Liver (tissue), 9 donors: ENCODE results near the gene WNT4. TPM values are rescaled to one million over a fixed set of nuclear protein-coding genes. Genes with fewer than 3 reads are reported as not detected.

Experiments
- DNase-seq: peaks from one replicate; pipeline ENCODE4 v3.0.0-alpha.2; 2017; ENCODE audit warnings: low spot score
- H3K27ac ChIP-seq, 2 donors: one replicate each; pipeline ENCODE4 v1.7.0; 2013; ENCODE audit warnings: inconsistent platforms in 2 of 2, low read length in 2 of 2, control low read depth in 1 of 2, low read depth in 1 of 2, mild to moderate bottlenecking in 1 of 2
- H3K27me3 ChIP-seq, 4 donors: one replicate each; pipeline versions ENCODE4 v1.6.1 to v1.7.0; 2013; ENCODE audit warnings: low read length in 3 of 4, inconsistent platforms in 1 of 4, mild to moderate bottlenecking in 1 of 4, moderate library complexity in 1 of 4; ENCODE audit not compliant: control insufficient read depth in 4 of 4, insufficient read depth in 4 of 4
- H3K36me3 ChIP-seq, 4 donors: one replicate each; pipeline versions ENCODE4 v1.6.1 to v1.7.0; 2013; ENCODE audit warnings: low read length in 3 of 4, mild to moderate bottlenecking in 3 of 4, low read depth in 1 of 4, moderate library complexity in 1 of 4; ENCODE audit not compliant: control insufficient read depth in 4 of 4, insufficient read depth in 3 of 4
- H3K4me1 ChIP-seq, 4 donors: one replicate each; pipeline versions ENCODE4 v1.6.1 to v1.7.0; 2013; ENCODE audit warnings: low read length in 3 of 4, mild to moderate bottlenecking in 3 of 4, moderate library complexity in 1 of 4; ENCODE audit not compliant: control insufficient read depth in 4 of 4, insufficient read depth in 4 of 4
- H3K4me3 ChIP-seq, 3 donors: one replicate each; pipeline versions ENCODE4 v1.6.1 to v1.7.0; 2013; ENCODE audit warnings: low read length in 3 of 3, control low read depth in 1 of 3, low read depth in 1 of 3, mild to moderate bottlenecking in 1 of 3
- H3K9ac ChIP-seq, 2 donors: one replicate each; pipeline ENCODE4 v1.7.0; 2013; ENCODE audit warnings: low read length in 2 of 2, mild to moderate bottlenecking in 2 of 2, moderate library complexity in 2 of 2, control low read depth in 1 of 2, low read depth in 1 of 2
- H3K9me3 ChIP-seq, 4 donors: one replicate each; pipeline versions ENCODE4 v1.6.1 to v1.7.0; 2013; ENCODE audit warnings: low read length in 3 of 4; ENCODE audit not compliant: control insufficient read depth in 4 of 4
- CTCF ChIP-seq: fragments of 150-350 bp; IDR thresholded peaks from 2 replicates; pipeline ENCODE4 v1.5.1; 2017; ENCODE audit warnings: improper control_type of control experiment, low read depth, low read length; ENCODE audit not compliant: missing input control
- EGR1 ChIP-seq, 2 donors: IDR thresholded peaks; 2 replicates each; pipeline ENCODE4 v1.6.1; 2016 to 2018; ENCODE audit warnings: antibody characterized with exemption in 2 of 2, low read depth in 2 of 2
- FOXA1 ChIP-seq: IDR thresholded peaks from 2 replicates; pipeline ENCODE4 v1.6.1; 2016; ENCODE audit warnings: antibody characterized with exemption
- FOXA2 ChIP-seq: IDR thresholded peaks from 2 replicates; pipeline ENCODE4 v1.6.1; 2016; ENCODE audit warnings: antibody characterized with exemption
- GABPA ChIP-seq, 2 donors: IDR thresholded peaks in 1 of 2; conservative IDR thresholded peaks in 1 of 2; 2 replicates each; pipeline ENCODE4 v1.6.1; 2016; ENCODE audit warnings: antibody characterized with exemption in 2 of 2, mild to moderate bottlenecking in 1 of 2, moderate library complexity in 1 of 2
- HNF4A ChIP-seq, 2 donors: conservative IDR thresholded peaks; 2 replicates each; pipeline ENCODE4 v1.6.1; 2016; ENCODE audit warnings: antibody characterized with exemption in 2 of 2, mild to moderate bottlenecking in 2 of 2
- HNF4G ChIP-seq: IDR thresholded peaks from 2 replicates; pipeline ENCODE4 v1.6.1; 2016; ENCODE audit warnings: antibody characterized with exemption
- NR2F2 ChIP-seq: IDR thresholded peaks from 2 replicates; pipeline ENCODE4 v1.6.1; 2016; ENCODE audit warnings: antibody characterized with exemption
- RAD21 ChIP-seq, 2 donors: IDR thresholded peaks; 2 replicates each; pipeline ENCODE4 v1.6.1; 2016; ENCODE audit warnings: antibody characterized with exemption in 2 of 2, mild to moderate bottlenecking in 2 of 2
- RXRA ChIP-seq, 2 donors: IDR thresholded peaks; 2 replicates each; pipeline ENCODE4 v1.6.1; 2017 to 2018; ENCODE audit warnings: antibody characterized with exemption in 2 of 2, mild to moderate bottlenecking in 1 of 2
- SP1 ChIP-seq: IDR thresholded peaks from 2 replicates; pipeline ENCODE4 v1.6.1; 2018; ENCODE audit warnings: antibody characterized with exemption, mild to moderate bottlenecking
- TAF1 ChIP-seq: conservative IDR thresholded peaks from 2 replicates; pipeline ENCODE4 v1.6.1; 2016; ENCODE audit warnings: antibody characterized with exemption, mild to moderate bottlenecking
- YY1 ChIP-seq: IDR thresholded peaks from 2 replicates; pipeline ENCODE4 v1.6.1; 2016; ENCODE audit warnings: antibody characterized with exemption, mild to moderate bottlenecking
- WGBS: extraction: QIAGEN DNeasy Blood & Tissue Kit; methylation state at CpG from one replicate; pipeline ENCODE4 v1.1.7; 2013; 5-methylcytosine and 5-hydroxymethylcytosine counted together
- polyA plus RNA-seq, 2 donors: library from polyadenylated mRNA; stranded (reverse) in 1 of 2; unstranded in 1 of 2; fragments of 200-250 nt in 1 of 2; fragments of >200 nt in 1 of 2; fragmentation: Nextera tagmentation in 1 of 2; extraction: Ambion mirVana in 1 of 2; gene quantifications; one replicate each; pipeline versions ENCODE4 v1.2.1 to v1.2.3, GENCODE V29; 2013 to 2015
- total RNA-seq, 2 donors: library from RNA; depleted of rRNA; stranded (reverse); fragments of >200 nt; gene quantifications; one replicate each; pipeline ENCODE4 v1.2.3, GENCODE V29; 2014
- TF ChIP-seq, protein P1 (sequence below): IDR thresholded peaks from 2 replicates; pipeline ENCODE4 v1.6.1; 2016; ENCODE audit warnings: antibody characterized with exemption
- TF ChIP-seq, protein P2 (sequence below): IDR thresholded peaks from 2 replicates; pipeline ENCODE4 v1.6.1; 2016; ENCODE audit warnings: antibody characterized with exemption, mild to moderate bottlenecking
- TF ChIP-seq, protein P3 (sequence below): IDR thresholded peaks from 2 replicates; pipeline ENCODE4 v1.6.1; 2016; ENCODE audit warnings: antibody characterized with exemption
- TF ChIP-seq, protein P4 (sequence below): IDR thresholded peaks from 2 replicates; pipeline ENCODE4 v1.6.1; 2016; ENCODE audit warnings: antibody characterized with exemption
- donor health status: healthy.
- donor health status: healthy.
- donor health status: healthy.
- donor health status: healthy.
- donor health status: healthy.

WNT4 gene
- total and polyA plus RNA-seq, 4 donors: under 0.01 to 0.09 TPM; not detected in 2

DNA sequence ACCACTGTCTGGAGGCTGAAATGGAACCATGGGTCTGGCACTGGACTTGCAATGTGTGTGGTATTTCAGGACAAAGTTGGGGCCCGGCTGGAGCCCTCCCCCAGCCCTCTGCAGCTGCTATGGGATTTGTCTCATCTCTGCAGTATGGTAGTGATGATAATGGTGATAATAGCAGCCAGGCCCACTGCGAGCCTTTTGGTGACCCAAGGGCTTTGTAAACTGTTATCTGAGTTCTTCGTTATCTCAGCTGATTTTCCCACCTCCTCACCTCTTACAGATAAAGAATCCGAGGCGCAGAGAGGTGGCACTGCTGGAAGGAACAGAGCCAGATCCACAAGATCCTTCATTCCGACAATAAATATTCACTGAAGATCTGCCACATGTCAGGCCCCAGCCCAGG lies 11.7 kb upstream of the WNT4 start:
- no peak overlapping the region for H3K9ac ChIP-seq
- no peak for DNase-seq
- no peaks in the 10 kb centered on the region for H3K36me3 ChIP-seq
- TF ChIP-seq HNF4A (conservative IDR thresholded peaks at IDR 0.05) (no peak), HNF4G (no peak), EGR1 (IDR thresholded peaks at IDR 0.05; ENCODE audit: low read depth in 2 of 2) (no peak), FOXA2 (no peak)
- TF ChIP-seq, protein P1, sequence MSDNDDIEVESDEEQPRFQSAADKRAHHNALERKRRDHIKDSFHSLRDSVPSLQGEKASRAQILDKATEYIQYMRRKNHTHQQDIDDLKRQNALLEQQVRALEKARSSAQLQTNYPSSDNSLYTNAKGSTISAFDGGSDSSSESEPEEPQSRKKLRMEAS: no peak
- peaks cover 0 to 3% (median 0%) of the 10 kb centered on the region in 4 donors for H3K27me3 ChIP-seq
- 73% methylated on average over 6 of the region's 6 CpGs for WGBS
- no peaks in the 10 kb centered on the region for H3K9me3 ChIP-seq
- H3K27ac ChIP-seq: no peak overlapping the region
- H3K4me3 ChIP-seq: no peak overlapping the region
- H3K4me1 ChIP-seq: no peaks in the 10 kb centered on the region

- H3K27me3 ChIP-seq: peaks cover 0 to 6% (median 2%) of the 10 kb centered on the region in 4 donors
- WGBS: 74% methylated on average over 25 of the region's 25 CpGs
- H3K4me3 ChIP-seq: no peak overlapping the region
- H3K36me3 ChIP-seq: no peaks in the 10 kb centered on the region
- H3K4me1 ChIP-seq: no peaks in the 10 kb centered on the region
- no peak overlapping the region for H3K27ac ChIP-seq
- TF ChIP-seq, protein P1: no peak
- TF ChIP-seq NR2F2: no peak
- no peak for TF ChIP-seq SP1
- TF ChIP-seq RXRA (IDR thresholded peaks at IDR 0.05): no peak
- H3K9ac ChIP-seq: no peak overlapping the region
- DNase-seq: no peak
- no peaks in the 10 kb centered on the region for H3K9me3 ChIP-seq
Observed at GRCh38 chr1:22153660-22154437, 11.0 kb upstream of the WNT4 start.

GRCh38 chr1:22150923-22151322 lies 8.0 kb upstream of the WNT4 start:
- Histone ChIP-seq H3K4me3 (no peak overlapping the region), H3K4me1 (no peaks in the 10 kb centered on the region), H3K27me3 (peaks cover 0 to 11% (median 2%) of the 10 kb centered on the region in 4 donors), H3K27ac (no peak overlapping the region), H3K36me3 (no peaks in the 10 kb centered on the region), H3K9me3 (no peaks in the 10 kb centered on the region), H3K9ac (no peak overlapping the region)
- TF ChIP-seq HNF4G: no peak
- no peak for TF ChIP-seq GABPA (IDR thresholded peaks at IDR 0.05 in 1 of 2, conservative IDR thresholded peaks at IDR 0.05 in 1 of 2)
- TF ChIP-seq FOXA1: no peak
- TF ChIP-seq, protein P2, sequence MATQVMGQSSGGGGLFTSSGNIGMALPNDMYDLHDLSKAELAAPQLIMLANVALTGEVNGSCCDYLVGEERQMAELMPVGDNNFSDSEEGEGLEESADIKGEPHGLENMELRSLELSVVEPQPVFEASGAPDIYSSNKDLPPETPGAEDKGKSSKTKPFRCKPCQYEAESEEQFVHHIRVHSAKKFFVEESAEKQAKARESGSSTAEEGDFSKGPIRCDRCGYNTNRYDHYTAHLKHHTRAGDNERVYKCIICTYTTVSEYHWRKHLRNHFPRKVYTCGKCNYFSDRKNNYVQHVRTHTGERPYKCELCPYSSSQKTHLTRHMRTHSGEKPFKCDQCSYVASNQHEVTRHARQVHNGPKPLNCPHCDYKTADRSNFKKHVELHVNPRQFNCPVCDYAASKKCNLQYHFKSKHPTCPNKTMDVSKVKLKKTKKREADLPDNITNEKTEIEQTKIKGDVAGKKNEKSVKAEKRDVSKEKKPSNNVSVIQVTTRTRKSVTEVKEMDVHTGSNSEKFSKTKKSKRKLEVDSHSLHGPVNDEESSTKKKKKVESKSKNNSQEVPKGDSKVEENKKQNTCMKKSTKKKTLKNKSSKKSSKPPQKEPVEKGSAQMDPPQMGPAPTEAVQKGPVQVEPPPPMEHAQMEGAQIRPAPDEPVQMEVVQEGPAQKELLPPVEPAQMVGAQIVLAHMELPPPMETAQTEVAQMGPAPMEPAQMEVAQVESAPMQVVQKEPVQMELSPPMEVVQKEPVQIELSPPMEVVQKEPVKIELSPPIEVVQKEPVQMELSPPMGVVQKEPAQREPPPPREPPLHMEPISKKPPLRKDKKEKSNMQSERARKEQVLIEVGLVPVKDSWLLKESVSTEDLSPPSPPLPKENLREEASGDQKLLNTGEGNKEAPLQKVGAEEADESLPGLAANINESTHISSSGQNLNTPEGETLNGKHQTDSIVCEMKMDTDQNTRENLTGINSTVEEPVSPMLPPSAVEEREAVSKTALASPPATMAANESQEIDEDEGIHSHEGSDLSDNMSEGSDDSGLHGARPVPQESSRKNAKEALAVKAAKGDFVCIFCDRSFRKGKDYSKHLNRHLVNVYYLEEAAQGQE: no peak
- no peak for TF ChIP-seq HNF4A (conservative IDR thresholded peaks at IDR 0.05)
- TF ChIP-seq, protein P3, sequence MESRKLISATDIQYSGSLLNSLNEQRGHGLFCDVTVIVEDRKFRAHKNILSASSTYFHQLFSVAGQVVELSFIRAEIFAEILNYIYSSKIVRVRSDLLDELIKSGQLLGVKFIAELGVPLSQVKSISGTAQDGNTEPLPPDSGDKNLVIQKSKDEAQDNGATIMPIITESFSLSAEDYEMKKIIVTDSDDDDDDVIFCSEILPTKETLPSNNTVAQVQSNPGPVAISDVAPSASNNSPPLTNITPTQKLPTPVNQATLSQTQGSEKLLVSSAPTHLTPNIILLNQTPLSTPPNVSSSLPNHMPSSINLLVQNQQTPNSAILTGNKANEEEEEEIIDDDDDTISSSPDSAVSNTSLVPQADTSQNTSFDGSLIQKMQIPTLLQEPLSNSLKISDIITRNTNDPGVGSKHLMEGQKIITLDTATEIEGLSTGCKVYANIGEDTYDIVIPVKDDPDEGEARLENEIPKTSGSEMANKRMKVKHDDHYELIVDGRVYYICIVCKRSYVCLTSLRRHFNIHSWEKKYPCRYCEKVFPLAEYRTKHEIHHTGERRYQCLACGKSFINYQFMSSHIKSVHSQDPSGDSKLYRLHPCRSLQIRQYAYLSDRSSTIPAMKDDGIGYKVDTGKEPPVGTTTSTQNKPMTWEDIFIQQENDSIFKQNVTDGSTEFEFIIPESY: no peak
- TF ChIP-seq RAD21 (IDR thresholded peaks at IDR 0.05): no peak
- TF ChIP-seq NR2F2: no peak
- no peak for TF ChIP-seq TAF1
- TF ChIP-seq SP1: no peak
- TF ChIP-seq, protein P1: no peak
- no peak for TF ChIP-seq FOXA2
- TF ChIP-seq, protein P4, sequence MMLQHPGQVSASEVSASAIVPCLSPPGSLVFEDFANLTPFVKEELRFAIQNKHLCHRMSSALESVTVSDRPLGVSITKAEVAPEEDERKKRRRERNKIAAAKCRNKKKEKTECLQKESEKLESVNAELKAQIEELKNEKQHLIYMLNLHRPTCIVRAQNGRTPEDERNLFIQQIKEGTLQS: no peak
- no peak for TF ChIP-seq RXRA (IDR thresholded peaks at IDR 0.05)
- no peak for TF ChIP-seq YY1
- TF ChIP-seq CTCF: no peak
- WGBS: 70% methylated on average over 6 of the region's 6 CpGs
- DNase-seq: no peak
